MCF 10A (cell line): ENCODE data around the gene ZCCHC10. TPM values are rescaled to one million over a fixed set of nuclear protein-coding genes. Genes with fewer than 3 reads are reported as not detected.
"Not testable (repeated sequence)": the region's sequence is repeated elsewhere in the genome, so short reads cannot be mapped to it uniquely, and the experiment has no call there.

ENCODE experiments used
- BruUV-seq: library from RNA; stranded (reverse); fragments of 400-500 nt; replicated peaks from 2 replicates; lab custom pipeline; 2021; lab: Mats Ljungman, UMichigan
- CTCF ChIA-PET: fragments of 300-600 bp; sonication (Branson Sonifier 250); formaldehyde crosslinking; extraction: SDS; loops from one replicate; lab custom pipeline; 2021; ENCODE audit warnings: antibody characterized with exemption, inconsistent platforms; lab: Yijun Ruan, JAX
- POLR2A ChIA-PET: fragments of 300-600, 350-650 bp; sonication (Branson Sonifier 250); formaldehyde crosslinking; extraction: SDS; loops from one replicate; lab custom pipeline; 2020; ENCODE audit warnings: antibody characterized with exemption, inconsistent platforms; lab: Yijun Ruan, JAX
- DNase-seq: peaks from one replicate; pipeline ENCODE4 v3.0.0-alpha.2; 2018; ENCODE audit not compliant: unreplicated experiment
- H3K27ac Mint-ChIP-seq: one replicate; pipeline ENCODE4 v1.8.0; 2022; ENCODE audit warnings: mild to moderate bottlenecking, low read depth, mixed read lengths; ENCODE audit not compliant: unreplicated experiment
- H3K27me3 Mint-ChIP-seq: one replicate; pipeline ENCODE4 v1.8.0; 2022; ENCODE audit warnings: mixed read lengths; ENCODE audit not compliant: insufficient read depth, unreplicated experiment
- H3K36me3 Mint-ChIP-seq: one replicate; pipeline ENCODE4 v1.8.0; 2022; ENCODE audit warnings: mild to moderate bottlenecking, moderate library complexity, mixed read lengths; ENCODE audit not compliant: insufficient read depth, unreplicated experiment
- H3K4me1 Mint-ChIP-seq: one replicate; pipeline ENCODE4 v1.8.0; 2022; ENCODE audit warnings: mixed read lengths; ENCODE audit not compliant: insufficient read depth, unreplicated experiment
- H3K4me3 Mint-ChIP-seq: one replicate; pipeline ENCODE4 v1.8.0; 2022; ENCODE audit warnings: mild to moderate bottlenecking, moderate library complexity, mixed read lengths; ENCODE audit not compliant: unreplicated experiment
- H3K9me3 Mint-ChIP-seq: one replicate; pipeline ENCODE4 v1.8.0; 2022; ENCODE audit warnings: mixed read lengths; ENCODE audit not compliant: unreplicated experiment
- intact Hi-C: fragments of 100-400 bp; cut with micrococcal nuclease; formaldehyde crosslinking; loops from 2 replicates; pipeline ENCODE4 v1.14.1; 2022
- total RNA-seq: library from RNA; stranded (reverse); gene quantifications from 2 replicates; pipeline ENCODE4 v1.2.3, GENCODE V29; 2022
- TF ChIP-seq, protein P1 (sequence below): fragments of 200-600 bp; IDR thresholded peaks from one replicate; pipeline ENCODE4 v1.8.0; 2022; ENCODE audit warnings: antibody characterized with exemption, mild to moderate bottlenecking; ENCODE audit not compliant: unreplicated experiment

ZCCHC10 gene
- total RNA-seq, 1 experiment from 2014 or later, result 35.0 TPM

DNA sequence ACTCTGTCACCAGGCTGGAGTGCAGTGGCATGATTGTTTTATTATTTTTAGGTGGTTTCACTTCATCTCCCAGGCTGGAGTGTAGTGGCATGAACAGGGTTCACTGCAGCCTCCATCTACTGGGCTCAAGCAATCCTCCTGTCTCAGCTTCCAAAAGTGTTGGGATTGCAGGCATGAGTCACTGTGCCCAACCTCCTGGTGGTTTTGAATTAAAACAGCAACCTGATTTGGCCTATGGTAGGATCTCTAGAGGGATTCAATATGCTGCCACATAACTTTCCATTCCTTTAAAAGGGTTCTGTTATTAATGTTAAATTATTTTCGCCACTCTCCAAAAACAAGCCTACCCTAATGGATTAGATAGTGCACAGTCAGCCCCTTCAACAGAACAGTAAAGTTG lies 15.6 kb upstream of the ZCCHC10 start:
- no TSS peak for BruUV-seq
- ChIA-PET POLR2A (interaction anchor here (0.8 to 7.3 kb wide), 8 partner anchors 8 to 82 kb away, joined by 3 to 105 read pairs (median 8); partner anchors contain the start of genes AFF4 and HSPA4), CTCF (interaction anchor here (0.6 kb wide), 1 partner anchor 120 kb away, joined by 3 read pairs; no protein-coding TSS in a partner anchor)
- no peaks in the 10 kb centered on the region for H3K27me3 Mint-ChIP-seq
- TF ChIP-seq, protein P1, sequence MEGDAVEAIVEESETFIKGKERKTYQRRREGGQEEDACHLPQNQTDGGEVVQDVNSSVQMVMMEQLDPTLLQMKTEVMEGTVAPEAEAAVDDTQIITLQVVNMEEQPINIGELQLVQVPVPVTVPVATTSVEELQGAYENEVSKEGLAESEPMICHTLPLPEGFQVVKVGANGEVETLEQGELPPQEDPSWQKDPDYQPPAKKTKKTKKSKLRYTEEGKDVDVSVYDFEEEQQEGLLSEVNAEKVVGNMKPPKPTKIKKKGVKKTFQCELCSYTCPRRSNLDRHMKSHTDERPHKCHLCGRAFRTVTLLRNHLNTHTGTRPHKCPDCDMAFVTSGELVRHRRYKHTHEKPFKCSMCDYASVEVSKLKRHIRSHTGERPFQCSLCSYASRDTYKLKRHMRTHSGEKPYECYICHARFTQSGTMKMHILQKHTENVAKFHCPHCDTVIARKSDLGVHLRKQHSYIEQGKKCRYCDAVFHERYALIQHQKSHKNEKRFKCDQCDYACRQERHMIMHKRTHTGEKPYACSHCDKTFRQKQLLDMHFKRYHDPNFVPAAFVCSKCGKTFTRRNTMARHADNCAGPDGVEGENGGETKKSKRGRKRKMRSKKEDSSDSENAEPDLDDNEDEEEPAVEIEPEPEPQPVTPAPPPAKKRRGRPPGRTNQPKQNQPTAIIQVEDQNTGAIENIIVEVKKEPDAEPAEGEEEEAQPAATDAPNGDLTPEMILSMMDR, result peak; percentile 34
- peak; percentile 81 for DNase-seq
- peaks cover 10% of the 10 kb centered on the region for H3K36me3 Mint-ChIP-seq
- H3K4me1 Mint-ChIP-seq, result peaks cover 36% of the 10 kb centered on the region
- intact Hi-C loops, result no loop called here
- no peak overlapping the region for H3K4me3 Mint-ChIP-seq
- peak overlapping the region; percentile 10 for H3K27ac Mint-ChIP-seq
- H3K9me3 Mint-ChIP-seq, result no peaks in the 10 kb centered on the region

DNA sequence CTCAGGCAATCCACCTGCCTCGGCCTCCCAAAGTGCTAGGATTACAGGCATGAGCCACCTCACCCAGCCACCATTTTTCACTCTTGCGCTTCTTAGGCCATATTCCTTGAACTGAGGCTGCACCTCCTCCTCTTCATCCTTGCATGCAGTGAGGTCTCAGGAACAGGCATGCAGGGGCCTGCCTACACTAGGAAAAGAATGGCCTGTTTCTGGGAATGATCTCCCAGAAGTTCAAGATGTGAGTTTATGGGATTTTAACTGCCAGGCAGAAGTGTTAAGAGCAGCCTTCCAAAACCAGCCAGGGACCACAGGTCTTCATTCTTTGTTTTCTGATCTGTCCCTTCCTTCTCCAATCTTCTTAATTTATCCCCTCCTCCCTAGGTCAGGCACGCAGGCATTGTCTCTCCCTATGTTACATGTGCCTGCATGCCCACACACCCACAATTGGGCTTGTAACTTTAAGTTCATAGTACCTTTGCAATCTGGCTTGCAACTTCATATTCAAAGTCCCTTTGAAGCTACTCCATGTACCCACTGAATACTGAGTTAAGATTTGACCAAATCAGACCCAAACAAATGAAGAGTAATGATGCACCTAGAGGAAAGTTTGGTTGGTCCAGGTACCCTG lies 14.9 kb upstream of the ZCCHC10 start:
- Mint-ChIP-seq H3K27ac (peak overlapping the region; percentile 10), H3K4me1 (peaks cover 31% of the 10 kb centered on the region), H3K9me3 (no peaks in the 10 kb centered on the region), H3K27me3 (no peaks in the 10 kb centered on the region), H3K36me3 (peaks cover 10% of the 10 kb centered on the region), H3K4me3 (no peak overlapping the region)
- CTCF ChIA-PET, result interaction anchor here (0.6 kb wide), 1 partner anchor 120 kb away, joined by 3 read pairs; no protein-coding TSS in a partner anchor
- POLR2A ChIA-PET, result interaction anchor here (0.8 to 7.3 kb wide), 9 partner anchors 9 to 136 kb away, joined by 3 to 105 read pairs (median 6); partner anchors contain the start of genes AFF4 and HSPA4
- TF ChIP-seq, protein P1, result no peak
- BruUV-seq, result no TSS peak
- intact Hi-C loops, result no loop called here
- DNase-seq, result peak; percentile 78

DNA sequence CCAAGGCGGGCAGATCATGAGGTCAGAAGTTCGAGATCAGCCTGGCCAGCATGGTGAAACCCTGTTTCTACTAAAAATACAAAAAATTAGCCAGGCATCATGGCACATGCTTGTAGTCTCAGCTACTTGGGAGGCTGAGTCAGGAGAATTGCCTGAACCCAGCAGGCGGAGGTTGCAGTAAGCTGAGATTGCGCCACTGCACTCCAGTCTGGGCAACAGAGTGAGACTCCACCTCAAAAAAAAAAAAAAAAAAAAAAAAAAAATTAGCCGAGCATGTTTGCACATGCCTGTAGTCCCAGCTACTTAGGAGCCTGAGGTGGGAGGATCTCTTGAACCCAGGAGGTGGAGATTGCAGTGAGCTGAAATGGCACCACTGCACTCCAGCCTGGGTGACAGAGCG lies 10.3 kb upstream of the ZCCHC10 start:
- Mint-ChIP-seq H3K36me3 (peaks cover 10% of the 10 kb centered on the region), H3K4me1 (peaks cover 14% of the 10 kb centered on the region), H3K27ac (peak overlapping the region; percentile 54)
- POLR2A ChIA-PET, result interaction anchor here (0.7 to 7.3 kb wide), 7 partner anchors 9 to 138 kb away, joined by 3 to 105 read pairs (median 6); partner anchors contain the start of genes AFF4, HSPA4 and ZCCHC10
- H3K4me3 Mint-ChIP-seq, H3K9me3 Mint-ChIP-seq, intact Hi-C loops, H3K27me3 Mint-ChIP-seq, BruUV-seq: not testable (repeated sequence)
- DNase-seq, result peak; percentile 52
- CTCF ChIA-PET, result interaction anchor here (0.9 kb wide), 1 partner anchor 9 kb away, joined by 5 read pairs; no protein-coding TSS in a partner anchor

DNA sequence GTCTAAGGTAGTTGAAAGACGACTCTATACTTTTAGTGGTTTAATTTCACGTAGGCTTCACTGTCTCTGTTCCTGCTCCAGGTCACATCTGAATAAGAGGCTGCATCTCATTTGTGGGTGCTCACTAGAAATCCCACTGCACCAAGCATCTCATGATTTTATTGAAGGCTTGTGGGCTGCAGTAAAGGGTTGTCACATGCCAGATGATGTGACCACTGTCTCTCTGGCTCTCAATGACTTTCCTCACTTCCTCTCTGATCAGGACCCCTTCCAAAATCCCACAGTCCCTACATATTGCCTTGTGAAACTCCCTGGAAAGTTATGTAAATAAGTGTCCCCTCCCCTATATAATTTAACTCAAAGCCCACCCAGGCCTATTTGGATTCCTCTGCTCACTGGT lies 8.9 kb upstream of the ZCCHC10 start:
- intact Hi-C loops, result no loop called here
- no peaks in the 10 kb centered on the region for H3K4me1 Mint-ChIP-seq
- H3K27ac Mint-ChIP-seq, result no peak overlapping the region

More for the DNA sequence above, 8.9 kb upstream of the ZCCHC10 start:
- no peak overlapping the region for H3K4me3 Mint-ChIP-seq
- no TSS peak for BruUV-seq
- H3K27me3 Mint-ChIP-seq, result no peaks in the 10 kb centered on the region
- H3K36me3 Mint-ChIP-seq, result peaks cover 10% of the 10 kb centered on the region
- H3K9me3 Mint-ChIP-seq, result no peaks in the 10 kb centered on the region
- TF ChIP-seq, protein P1, result no peak
- no peak for DNase-seq
- POLR2A ChIA-PET, result interaction anchor here (0.8 to 7.3 kb wide), 5 partner anchors 10 to 72 kb away, joined by 3 to 105 read pairs (median 9); partner anchors contain the start of genes HSPA4 and ZCCHC10
- CTCF ChIA-PET, result interaction anchor here (0.9 kb wide), 1 partner anchor 10 kb away, joined by 7 read pairs; no protein-coding TSS in a partner anchor
